CD1c-positive myeloid dendritic cell (primary cell): ENCODE measurements around the gene SLC4A2.

Source experiments
- DNase-seq: peaks from one replicate; pipeline ENCODE4 v3.0.0-alpha.2; 2016; ENCODE audit errors: extremely low spot score

Gene SLC4A2

GRCh38 chr7:151116603-151117440, 57.4 kb downstream of the SLC4A2 start:
- DNase-seq: no peak

- DNase-seq: no peak
These were observed 58.2 kb downstream of the SLC4A2 start for GRCh38 chr7:151117565-151117964.

GRCh38 chr7:151118108-151119054, 59.0 kb downstream of the SLC4A2 start:
- no peak for DNase-seq

- DNase-seq: no peak
These were observed 59.6 kb downstream of the SLC4A2 start for GRCh38 chr7:151119055-151119415.

- DNase-seq: no peak
These were observed 60.5 kb downstream of the SLC4A2 start for GRCh38 chr7:151119902-151120301.

GRCh38 chr7:151120896-151121295, 61.5 kb downstream of the SLC4A2 start:
- no peak for DNase-seq

GRCh38 chr7:151121380-151122170, 62.2 kb downstream of the SLC4A2 start:
- no peak for DNase-seq

- no peak for DNase-seq
These were observed 62.9 kb downstream of the SLC4A2 start for GRCh38 chr7:151122276-151122675.

- DNase-seq: no peak
These were observed 63.4 kb downstream of the SLC4A2 start for GRCh38 chr7:151122796-151123157.

- DNase-seq: no peak
These were observed 63.9 kb downstream of the SLC4A2 start for GRCh38 chr7:151123158-151123821.

GRCh38 chr7:151123822-151124464, 64.6 kb downstream of the SLC4A2 start:
- DNase-seq: peak; percentile 81

- DNase-seq: no peak
These were observed 65.1 kb downstream of the SLC4A2 start for GRCh38 chr7:151124481-151124880.

GRCh38 chr7:151124899-151125399, 65.6 kb downstream of the SLC4A2 start:
- DNase-seq: no peak

- no peak for DNase-seq
These were observed 66.1 kb downstream of the SLC4A2 start for GRCh38 chr7:151125470-151125845.

GRCh38 chr7:151125846-151126481, 66.6 kb downstream of the SLC4A2 start:
- DNase-seq: no peak
